ENCODE results near the gene PDK2.

DNA sequence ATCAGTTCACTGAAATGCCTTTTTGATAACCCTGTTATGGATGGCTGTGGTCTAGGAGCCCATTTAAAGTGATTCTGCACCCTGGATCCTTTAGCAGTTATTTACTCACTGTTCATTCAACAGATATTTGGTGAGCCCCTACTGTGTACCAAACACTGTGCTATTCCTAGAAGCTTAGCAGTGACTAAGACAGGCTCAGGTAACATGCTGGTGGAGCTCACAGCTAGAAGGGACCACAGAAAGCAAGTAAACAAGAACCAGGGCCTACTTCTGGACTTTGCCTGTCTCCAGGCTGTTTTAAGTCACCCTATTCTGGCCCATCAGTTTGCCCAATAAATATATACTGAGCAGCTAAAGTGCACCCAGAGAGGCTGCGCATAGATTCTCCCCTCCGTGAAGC is 28.2 kb upstream of the PDK2 start:
- TF ChIP-seq YY1 (IDR thresholded peaks at IDR 0.05; ENCODE audit: low read depth): no peak
- no peak for TF ChIP-seq MAX (IDR thresholded peaks at IDR 0.05)
- no peak for TF ChIP-seq RAD21 (IDR thresholded peaks at IDR 0.05; ENCODE audit: low read depth)
- TF ChIP-seq EP300 (IDR thresholded peaks at IDR 0.05; ENCODE audit: borderline replicate concordance): no peak
- no peak for TF ChIP-seq CEBPB (IDR thresholded peaks at IDR 0.05)
- TF ChIP-seq TCF12 (IDR thresholded peaks at IDR 0.05; ENCODE audit: low read depth): no peak

Measured in Ishikawa (cell line).